NCI-H345 treated with DMSO at 0.1 percent for 48 hours (cell line): ENCODE data around the gene BCL7B.
"Not testable (repeated sequence)": the region's sequence is repeated elsewhere in the genome, so short reads cannot be mapped to it uniquely, and the experiment has no call there.

Source experiments
- DNase-seq: peaks from one replicate; lab custom pipeline; 2025; ENCODE audit not compliant: unreplicated experiment; lab: John Stamatoyannopoulos, UW

The BCL7B gene

DNA sequence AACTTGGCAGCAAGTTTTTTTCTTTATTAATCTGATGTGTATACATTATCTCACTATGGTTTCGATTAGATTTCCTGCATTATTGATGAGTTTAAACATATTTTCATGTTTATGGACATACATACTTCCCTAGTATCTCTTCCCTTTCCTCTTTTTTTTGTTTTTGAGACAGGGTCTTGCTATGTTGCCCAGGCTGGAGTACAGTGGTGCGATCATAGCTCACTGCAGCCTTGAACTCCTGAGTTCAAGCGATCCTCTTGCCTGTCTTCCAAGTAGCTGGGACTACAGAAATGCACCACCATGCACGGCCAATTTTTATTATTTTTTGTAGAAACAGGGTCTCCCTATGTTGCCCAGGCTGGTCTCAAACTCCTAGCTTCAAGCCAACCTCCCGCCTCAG lies 54.3 kb downstream of the BCL7B start:
- no peak for DNase-seq

DNA sequence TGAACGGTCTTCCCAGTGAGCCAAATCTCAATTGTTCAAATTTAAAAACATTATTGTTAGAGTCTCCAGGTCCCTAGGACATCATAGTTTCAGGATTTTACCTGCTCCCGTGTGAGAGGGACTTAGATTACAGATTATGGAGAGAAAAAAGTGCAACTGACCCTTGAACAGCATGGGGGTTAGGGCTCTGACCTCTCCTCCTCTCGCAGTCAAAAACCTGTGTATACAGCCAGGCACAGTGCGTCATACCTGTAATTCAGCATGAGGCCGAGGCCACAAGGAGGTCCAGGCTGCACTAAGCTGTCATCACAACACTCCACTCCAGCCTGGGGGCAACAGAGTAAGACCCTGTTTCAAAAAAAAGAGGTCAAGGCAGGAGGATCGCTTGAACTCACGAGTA lies 60.9 kb downstream of the BCL7B start:
- no peak for DNase-seq

DNA sequence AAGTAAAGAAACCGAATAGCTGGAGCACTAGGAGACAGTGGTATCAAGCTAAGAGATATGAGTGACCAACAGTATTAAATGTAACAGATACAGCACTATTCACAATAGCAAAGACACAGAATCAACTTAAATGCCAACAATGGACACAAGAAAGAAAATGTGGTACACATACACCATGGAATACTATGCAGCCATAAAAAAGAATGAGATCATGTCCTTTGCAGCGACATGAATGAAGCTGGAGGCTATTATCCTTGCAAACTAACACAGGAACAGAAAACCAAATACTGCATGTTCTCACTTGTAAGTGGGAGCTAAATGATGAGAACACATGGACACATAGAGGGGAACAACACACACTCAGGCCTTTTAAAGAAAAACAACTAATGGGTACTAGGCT lies 62.0 kb downstream of the BCL7B start:
- not testable (repeated sequence) for DNase-seq

DNA sequence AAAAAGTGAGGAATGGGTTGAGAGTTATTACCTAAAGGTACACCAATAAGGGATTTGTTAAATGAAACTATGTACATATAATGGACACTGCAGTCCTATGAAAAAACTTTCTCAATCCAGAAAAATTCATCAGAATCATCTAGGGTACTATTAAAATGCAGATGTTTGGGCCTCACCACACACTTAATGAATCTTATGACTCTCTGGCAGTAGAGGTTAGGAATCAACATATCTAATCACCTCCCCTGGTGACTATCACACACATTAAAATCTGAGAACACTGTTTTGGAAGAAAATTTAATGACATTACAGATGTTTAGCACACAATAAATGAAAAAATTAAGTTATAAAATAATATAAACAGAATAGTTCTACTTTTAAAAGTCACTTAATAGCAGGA lies 67.5 kb downstream of the BCL7B start:
- DNase-seq: no peak

DNA sequence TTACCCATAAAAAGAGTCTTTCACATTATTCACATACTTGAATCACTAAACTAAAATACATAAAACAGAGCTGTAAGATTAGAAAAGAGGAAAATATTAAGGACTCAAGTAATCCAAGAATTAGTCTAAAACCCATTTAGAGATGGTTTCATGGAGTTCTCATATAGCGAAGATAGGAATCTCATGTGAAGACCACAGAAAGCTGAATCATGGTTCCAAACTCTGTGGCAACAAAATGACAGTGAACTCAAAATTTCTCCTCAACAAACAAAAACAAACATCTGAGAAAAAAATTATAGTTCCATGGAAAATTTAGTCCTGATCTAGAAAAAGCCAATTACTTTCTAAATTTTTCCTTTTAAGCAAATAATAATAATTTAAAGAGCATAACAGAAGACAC lies 70.0 kb downstream of the BCL7B start:
- DNase-seq: no peak
